ENCODE measurements around the gene MMRN1.

GRCh38 chr4:89860971-89861370, 33.7 kb upstream of the MMRN1 start:
- no peak for TF ChIP-seq ZNF274 (IDR thresholded peaks at IDR 0.05; ENCODE audit: low read depth, low read length)
- no peak for TF ChIP-seq YY1 (IDR thresholded peaks at IDR 0.05; ENCODE audit: insufficient read depth, insufficient read length)

Data from NT2/D1 (cell line).